Stimulated activated CD8-positive, alpha-beta memory T cell treated with anti-CD3 and anti-CD28 coated beads, Interleukin-4, amount 100 ng/mL, for 24 hours (primary cell): ENCODE measurements around the gene FAM135A.
"Not testable (repeated sequence)": the region's sequence is repeated elsewhere in the genome, so short reads cannot be mapped to it uniquely, and the experiment has no call there.

Source experiments
- DNase-seq: peaks from one replicate; pipeline ENCODE4 v3.0.0-alpha.2; 2020; ENCODE audit warnings: low read depth

The FAM135A gene

GRCh38 chr6:70396796-70397729, 16.2 kb upstream of the FAM135A start:
- no peak for DNase-seq

DNA sequence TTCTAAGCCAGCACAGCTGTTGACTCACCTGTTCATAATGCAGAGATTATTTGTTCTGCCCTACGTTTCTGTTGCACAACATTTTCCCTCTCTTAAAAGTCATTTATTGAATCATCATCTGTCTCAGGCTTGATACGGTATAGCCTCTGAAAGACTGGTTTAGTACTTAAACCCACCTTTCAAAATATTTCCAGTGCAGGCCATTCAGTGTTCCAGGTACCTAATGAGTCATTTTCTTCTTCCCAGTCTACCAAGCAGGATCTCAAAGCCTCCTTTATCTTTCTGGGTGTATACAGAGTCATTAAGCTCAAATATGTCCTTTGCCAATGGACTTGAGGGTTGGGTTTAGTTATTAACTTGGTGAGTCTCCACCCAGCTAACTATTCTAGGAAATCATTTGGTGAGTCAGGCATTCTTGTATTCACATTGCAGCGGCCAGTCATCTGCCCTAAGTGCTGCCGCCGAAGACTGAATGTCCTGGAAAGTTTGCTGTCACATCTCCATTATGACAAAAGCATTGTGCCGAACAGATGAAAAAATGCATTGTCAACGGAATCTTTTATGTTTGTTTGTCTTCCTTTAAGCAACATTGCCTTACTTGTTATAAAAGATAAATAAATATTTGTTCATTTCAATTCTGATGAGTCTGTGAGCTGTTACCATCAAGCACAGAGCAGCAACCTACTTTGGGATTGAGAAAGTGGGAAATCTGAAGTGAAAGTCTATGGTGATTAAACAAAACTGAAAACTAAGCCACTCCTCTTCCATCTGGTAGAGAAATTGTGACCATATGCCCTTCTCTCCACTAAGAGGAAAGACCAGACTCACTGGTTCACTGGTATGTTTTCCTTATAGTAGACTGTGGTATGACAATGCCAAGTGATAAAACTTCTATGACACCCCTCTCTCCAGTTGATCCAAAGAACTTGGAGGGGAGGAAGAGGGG, 14.3 kb upstream of the FAM135A start:
- DNase-seq: no peak

DNA sequence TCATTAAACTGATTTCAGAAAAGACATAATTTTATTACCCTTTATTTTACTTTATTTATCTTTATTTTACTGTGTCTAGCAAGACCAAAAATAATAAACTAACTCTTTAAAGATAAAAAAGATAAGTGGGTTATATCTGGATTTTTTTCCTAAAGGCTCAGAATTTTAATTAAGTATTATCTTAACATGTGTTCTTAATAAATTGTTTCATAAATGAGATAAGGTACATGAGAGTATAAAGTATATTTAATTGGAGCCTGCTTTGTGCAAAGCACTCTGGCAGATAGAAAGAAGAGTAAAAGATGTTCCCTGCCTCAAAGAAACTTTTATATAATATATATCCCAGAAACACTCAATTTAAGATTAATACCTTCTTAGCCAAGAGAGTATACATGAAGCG, 8.7 kb upstream of the FAM135A start:
- no peak for DNase-seq

DNA sequence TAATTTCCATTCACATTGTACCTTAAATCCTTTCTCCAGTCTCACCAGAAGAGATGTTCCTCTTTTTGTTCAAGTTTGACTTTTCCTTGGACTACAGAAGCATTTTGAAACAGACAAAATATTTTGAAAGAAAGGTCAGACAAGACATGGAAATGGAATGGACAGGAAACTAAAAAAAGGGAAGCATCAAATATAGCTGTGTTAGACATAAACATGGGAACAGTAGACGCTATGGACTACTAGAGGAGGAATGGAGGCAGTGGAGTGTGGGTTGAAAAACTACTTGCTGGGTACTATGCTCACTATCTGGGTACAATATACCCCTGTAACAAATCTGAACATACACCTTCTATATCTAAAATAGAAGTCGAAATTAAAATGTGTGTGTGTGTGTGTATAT, 4.1 kb upstream of the FAM135A start:
- DNase-seq: no peak

- DNase-seq: no peak
Observed at GRCh38 chr6:70411542-70412251, 1.6 kb upstream of the FAM135A start.

DNA sequence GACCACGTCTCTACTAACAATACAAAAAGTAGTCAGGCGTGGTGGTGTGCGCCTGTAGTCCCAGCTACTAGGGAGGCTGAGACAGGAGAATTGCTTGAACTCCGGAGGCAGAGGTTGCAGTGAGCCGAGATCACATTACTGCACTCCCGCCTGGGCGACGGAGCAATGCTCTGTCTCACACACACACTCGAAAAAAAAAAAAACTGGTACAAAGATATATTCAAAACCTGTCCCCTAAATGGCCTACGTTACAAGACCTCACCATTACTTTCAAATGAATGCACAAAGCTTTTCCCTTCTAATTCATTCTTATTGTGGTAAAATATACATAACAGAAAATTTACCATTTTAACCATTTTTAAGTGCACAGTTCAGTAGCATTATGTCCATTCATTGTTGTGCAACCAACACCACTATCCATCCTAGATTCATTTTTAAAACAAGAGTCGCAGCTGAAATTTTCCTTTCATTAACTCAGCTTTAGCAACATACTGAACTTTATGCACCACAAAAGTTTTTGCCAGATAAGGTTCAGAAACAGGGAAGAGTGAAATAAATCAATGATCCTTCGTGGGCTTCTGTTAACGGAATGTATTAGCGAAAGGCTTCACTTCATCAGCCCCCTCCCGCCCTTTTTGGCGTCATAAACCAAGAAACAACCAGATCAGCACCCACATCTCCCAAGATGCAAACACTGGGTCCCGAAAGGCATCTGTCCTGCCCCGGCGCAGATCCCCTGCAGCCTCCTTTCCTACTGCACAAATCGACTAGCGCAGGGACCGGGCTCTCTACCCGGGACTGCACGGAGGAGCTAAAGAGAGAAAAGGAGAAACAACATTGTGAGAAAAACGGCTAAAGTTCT, 825 bp upstream of the FAM135A start:
- DNase-seq: no peak

- no peak for DNase-seq
Observed at GRCh38 chr6:70413992-70414494, 735 bp downstream of the FAM135A start.

DNA sequence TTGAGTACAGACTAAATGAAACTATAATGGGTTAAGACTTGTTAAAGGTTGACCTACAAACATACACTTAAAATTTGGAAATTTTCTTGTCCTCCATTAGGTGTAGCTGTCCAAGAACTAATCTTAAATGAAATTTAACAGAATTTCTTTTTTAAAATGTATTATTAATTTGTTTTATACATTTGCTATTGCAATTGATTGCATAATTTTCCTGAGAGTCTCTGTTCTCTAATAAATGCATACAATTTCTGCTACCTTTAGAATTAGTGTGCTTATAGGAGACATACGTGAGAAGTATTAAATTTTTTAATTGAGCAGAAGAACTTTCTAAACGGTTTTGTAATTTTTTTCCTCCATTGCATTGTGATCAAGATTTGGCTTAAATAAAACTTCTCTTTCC, 1.5 kb downstream of the FAM135A start:
- no peak for DNase-seq

- no peak for DNase-seq
Observed at GRCh38 chr6:70415247-70415646, 1.9 kb downstream of the FAM135A start.

- no peak for DNase-seq
Observed at GRCh38 chr6:70415660-70416059, 2.4 kb downstream of the FAM135A start.

DNA sequence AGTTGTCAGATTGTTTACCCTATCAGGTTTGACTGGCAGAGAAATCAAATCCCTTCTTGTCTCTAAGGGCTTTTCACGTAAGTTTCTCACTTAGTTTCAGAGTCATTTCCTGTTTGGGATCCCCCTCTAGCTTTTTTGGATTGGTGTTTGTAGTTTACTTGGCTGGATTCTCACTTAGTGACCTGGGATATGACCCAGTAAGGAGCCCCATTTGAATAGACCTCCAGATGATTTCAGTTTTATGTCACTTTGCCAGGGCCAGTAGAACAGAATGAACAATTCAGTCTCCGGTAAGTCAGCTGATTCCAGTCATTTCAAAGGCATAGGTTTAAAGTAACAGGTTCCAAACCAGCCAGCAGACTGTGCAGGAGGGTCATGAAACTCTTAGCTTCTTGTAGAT, 8.2 kb downstream of the FAM135A start:
- no peak for DNase-seq

DNA sequence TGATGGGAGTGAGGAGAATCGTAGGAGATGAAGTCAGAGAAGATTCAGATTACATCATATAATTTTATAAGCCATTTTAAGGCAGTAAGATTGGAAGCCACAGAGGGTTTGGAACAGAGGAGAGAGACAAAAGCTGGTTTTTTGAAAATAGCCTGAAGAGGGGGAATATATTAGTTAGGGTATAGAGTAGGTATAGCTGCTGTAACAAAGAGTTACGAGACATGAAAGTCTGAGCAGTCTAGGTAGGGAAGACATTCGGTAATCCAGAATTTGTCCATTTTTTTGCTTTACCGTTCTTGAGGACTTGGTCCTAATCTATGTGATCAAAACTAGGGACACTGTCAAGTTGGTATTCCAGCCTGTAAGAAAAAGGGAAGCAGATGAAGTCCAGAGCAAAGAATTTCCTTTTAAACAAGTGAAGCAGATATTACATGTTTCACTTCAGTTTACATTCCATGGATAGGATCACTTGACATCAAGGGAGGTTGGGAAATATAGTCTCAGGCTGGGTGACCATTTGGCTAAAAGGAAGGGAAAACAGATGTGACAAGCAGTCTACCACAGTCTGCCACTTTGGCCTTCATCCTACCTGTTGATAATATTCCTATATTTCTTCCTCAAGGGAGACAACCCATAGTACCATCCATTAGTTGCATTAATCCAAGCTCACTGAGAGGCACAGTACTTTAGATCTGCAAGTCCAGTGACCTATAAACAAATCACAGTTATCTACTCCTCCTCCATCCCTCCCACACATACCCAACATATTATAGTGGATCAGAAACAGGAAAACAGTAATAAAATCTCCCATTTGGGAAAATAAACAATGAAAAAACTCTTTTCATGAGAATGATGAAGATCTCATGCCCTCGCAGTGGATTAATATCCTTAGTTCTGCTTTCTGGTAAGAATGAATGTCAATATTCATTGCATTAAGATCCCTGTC, 10.2 kb downstream of the FAM135A start:
- no peak for DNase-seq

DNA sequence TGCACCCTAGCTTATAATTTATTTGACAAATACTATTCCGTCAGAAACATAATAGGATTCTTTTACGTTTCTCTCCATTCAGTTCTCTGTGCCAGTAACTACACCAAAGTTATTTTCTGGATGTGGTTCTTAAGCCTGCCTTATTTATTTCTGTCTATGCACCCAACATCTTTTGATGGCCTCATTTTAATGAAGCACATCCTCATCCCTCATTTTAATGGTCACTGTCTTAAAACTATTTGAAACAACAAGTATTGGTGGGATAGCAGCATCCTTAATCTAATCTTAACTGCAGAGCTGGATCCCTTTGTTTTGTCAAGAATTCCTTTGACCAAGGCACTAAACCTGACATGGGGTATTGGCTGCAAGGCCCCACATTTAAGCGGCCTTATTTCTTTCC, 11.0 kb downstream of the FAM135A start:
- DNase-seq: no peak

GRCh38 chr6:70436320-70436719, 23.0 kb downstream of the FAM135A start:
- no peak for DNase-seq

GRCh38 chr6:70445001-70445400, 31.7 kb downstream of the FAM135A start:
- no peak for DNase-seq

DNA sequence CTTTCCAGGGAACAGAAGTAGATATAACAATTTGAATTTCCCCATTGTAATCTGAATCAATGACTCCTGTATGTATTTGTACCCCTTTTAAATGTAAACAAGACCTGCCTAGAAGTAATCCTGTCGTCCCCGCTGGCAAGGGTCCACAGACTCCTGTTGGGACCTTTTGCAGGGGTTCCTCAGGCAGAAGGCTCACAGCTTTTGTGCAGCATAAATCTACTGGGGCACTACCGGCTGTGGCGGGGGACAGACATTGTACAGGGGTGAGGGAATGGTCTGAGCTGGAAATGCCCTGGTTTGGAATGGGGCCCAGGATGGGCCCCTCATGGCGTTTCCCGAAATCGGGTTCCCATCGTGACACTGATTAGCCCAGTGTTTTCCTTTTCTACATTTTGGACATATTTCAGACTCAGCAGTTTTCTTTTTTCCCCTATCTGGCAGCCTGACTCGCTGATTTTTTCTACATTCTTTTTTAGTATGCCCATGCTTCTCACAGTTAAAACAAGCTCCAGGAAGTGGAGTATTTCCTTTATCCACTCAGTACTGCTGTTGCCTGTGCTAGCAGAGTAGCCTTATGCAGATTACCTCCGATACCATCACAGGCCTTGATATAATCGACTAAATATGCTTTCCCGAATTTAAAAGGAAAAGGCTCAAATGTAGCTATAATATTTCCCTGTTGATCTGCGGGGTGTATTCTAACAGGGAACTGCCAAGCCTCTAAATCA, 34.2 kb downstream of the FAM135A start:
- DNase-seq: not testable (repeated sequence)

GRCh38 chr6:70453899-70454298, 40.6 kb downstream of the FAM135A start:
- DNase-seq: not testable (repeated sequence)

- no peak for DNase-seq
Observed at GRCh38 chr6:70456735-70457134, 43.4 kb downstream of the FAM135A start.

GRCh38 chr6:70459235-70459634, 45.9 kb downstream of the FAM135A start:
- DNase-seq: no peak
